Cardiac atrium fibroblast (primary cell): Measurements from ENCODE around the gene SFTPA2. TPM values are rescaled to one million over a fixed set of nuclear protein-coding genes. Genes with fewer than 3 reads are reported as not detected.

Experiments used
- total RNA-seq: library from RNA; depleted of rRNA; stranded (reverse); fragments of >200 nt; gene quantifications from 2 replicates; pipeline ENCODE4 v1.2.3, GENCODE V29; 2015

The SFTPA2 gene
- not detected in 2 replicates for total RNA-seq

DNA sequence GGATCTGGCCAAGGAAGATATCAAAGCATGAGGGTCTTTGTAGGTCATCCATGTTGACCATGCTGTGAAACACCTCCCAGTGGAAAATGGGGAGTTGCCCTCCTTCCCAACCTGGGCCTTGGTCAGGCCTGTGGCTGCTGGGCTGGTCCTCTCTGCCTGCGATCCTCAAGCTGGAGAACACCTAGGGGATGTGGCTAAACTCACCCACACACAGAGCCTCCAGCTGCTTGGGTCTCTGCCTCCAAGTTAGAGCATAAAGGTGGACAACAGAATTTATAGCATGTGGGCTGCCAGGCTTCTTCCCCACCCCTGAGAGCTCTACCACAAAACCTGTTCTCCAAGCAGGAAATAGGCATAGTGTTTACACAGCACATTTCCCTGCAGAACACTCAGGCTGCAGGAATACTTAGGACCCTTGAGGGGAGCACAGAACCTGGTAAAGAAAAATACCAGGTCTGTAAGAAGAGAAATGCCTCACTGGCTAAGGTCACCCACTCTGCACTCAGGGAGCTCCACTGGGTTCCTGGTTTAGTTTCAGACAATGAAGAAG is at the start of gene SFTPA2:
SFTPA2 (minus strand) TSS at position 248 of the 550 bp plus-strand sequence. CDS start 924 bp downstream, outside the sequence.

DNA sequence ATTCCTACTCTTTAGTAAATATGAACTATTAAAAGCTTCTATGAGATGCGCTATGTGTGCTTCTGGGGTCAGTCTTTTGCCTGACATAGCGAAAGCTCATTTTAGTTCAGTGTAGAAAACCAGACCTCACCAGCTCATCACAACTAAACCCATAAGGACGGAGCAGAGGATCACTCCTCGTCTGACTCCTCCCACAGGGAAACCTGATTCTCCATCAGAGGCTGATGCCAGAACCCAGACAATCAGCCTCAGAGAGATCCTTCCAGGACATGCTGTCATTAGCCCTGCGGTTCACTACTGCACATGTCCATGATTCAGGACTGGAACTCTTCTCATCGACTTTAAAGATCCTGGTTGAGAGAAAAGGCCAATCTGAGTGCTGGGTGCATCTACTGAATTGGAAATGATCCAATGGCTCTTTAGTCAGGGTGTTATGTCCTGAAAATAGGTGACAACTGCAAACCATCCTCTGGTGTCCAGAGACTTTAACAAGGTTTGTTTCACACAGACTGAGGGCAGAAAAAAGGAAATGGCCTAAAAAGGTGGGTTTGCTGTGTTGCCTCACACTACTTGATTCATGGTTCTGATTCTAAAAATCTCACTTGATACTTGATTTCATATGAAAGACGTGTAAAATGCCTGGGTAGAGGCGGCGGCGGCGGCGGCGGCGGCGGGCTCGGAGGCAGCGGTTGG is 48.2 kb downstream of the SFTPA2 start, which contains the start of gene EIF5AL1:
EIF5AL1 (plus strand) TSS at position 643 of the 693 bp plus-strand sequence. CDS start 117 bp downstream, outside the sequence.

Other genes with a start within 250 kb of the SFTPA2 start
- gene PPIF, start 212.9 kb downstream of the SFTPA2 start, total RNA-seq, result 40.7 and 44.6 TPM in 2 replicates
- 42.8 and 50.4 TPM in 2 replicates for gene ZCCHC24, start 114.8 kb downstream of the SFTPA2 start, total RNA-seq
- 0.18 and 0.49 TPM in 2 replicates for gene EIF5AL1, start 47.9 kb downstream of the SFTPA2 start, total RNA-seq
- gene SFTPA1, start 50.5 kb upstream of the SFTPA2 start, total RNA-seq, result not detected in 2 replicates
- gene NUTM2B, start 142.8 kb upstream of the SFTPA2 start, total RNA-seq, result 0.16 and 0.18 TPM in 2 replicates